DLD1 (cell line): ENCODE results near the gene RDH12.
"Not testable (repeated sequence)": the region's sequence is repeated elsewhere in the genome, so short reads cannot be mapped to it uniquely, and the experiment has no call there.

Experiments
- in situ Hi-C: cut with HindIII; loops from 2 replicates; pipeline ENCODE4 v1.10.0; 2017; ENCODE audit warnings: low sequenced_read_pairs

RDH12 gene

GRCh38 chr14:67704484-67705089, 2.9 kb downstream of the RDH12 start:
- in situ Hi-C loops: no loop called here

GRCh38 chr14:67705211-67705610, 3.5 kb downstream of the RDH12 start:
- in situ Hi-C loops: no loop called here

GRCh38 chr14:67709346-67709745, 7.7 kb downstream of the RDH12 start:
- in situ Hi-C loops: not testable (repeated sequence)

- in situ Hi-C loops: not testable (repeated sequence)
Observed at GRCh38 chr14:67709796-67710195, 8.1 kb downstream of the RDH12 start.

GRCh38 chr14:67710209-67710608, 8.5 kb downstream of the RDH12 start:
- in situ Hi-C loops: no loop called here

GRCh38 chr14:67717048-67717447, 15.4 kb downstream of the RDH12 start:
- in situ Hi-C loops: no loop called here

GRCh38 chr14:67718265-67718664, 16.6 kb downstream of the RDH12 start:
- in situ Hi-C loops: no loop called here

- in situ Hi-C loops: not testable (repeated sequence)
Observed at GRCh38 chr14:67719385-67719784, 17.7 kb downstream of the RDH12 start.

GRCh38 chr14:67719866-67720265, 18.2 kb downstream of the RDH12 start:
- in situ Hi-C loops: no loop called here

GRCh38 chr14:67721875-67722274, 20.2 kb downstream of the RDH12 start:
- in situ Hi-C loops: no loop called here

- in situ Hi-C loops: no loop called here
Observed at GRCh38 chr14:67722293-67722692, 20.6 kb downstream of the RDH12 start.

GRCh38 chr14:67725171-67725570, 23.5 kb downstream of the RDH12 start:
- in situ Hi-C loops: no loop called here

GRCh38 chr14:67727361-67727760, 25.7 kb downstream of the RDH12 start:
- in situ Hi-C loops: no loop called here

- in situ Hi-C loops: no loop called here
Observed at GRCh38 chr14:67728258-67728657, 26.6 kb downstream of the RDH12 start.

GRCh38 chr14:67729072-67729885, 27.6 kb downstream of the RDH12 start:
- in situ Hi-C loops: no loop called here

GRCh38 chr14:67733616-67734015, 31.9 kb downstream of the RDH12 start:
- in situ Hi-C loops: no loop called here

GRCh38 chr14:67734675-67735074, 33.0 kb downstream of the RDH12 start:
- in situ Hi-C loops: no loop called here

GRCh38 chr14:67735336-67736147, 33.9 kb downstream of the RDH12 start:
- in situ Hi-C loops: no loop called here

- in situ Hi-C loops: no loop called here
Observed at GRCh38 chr14:67736771-67737170, 35.1 kb downstream of the RDH12 start.

- in situ Hi-C loops: no loop called here
Observed at GRCh38 chr14:67738740-67739504, 37.2 kb downstream of the RDH12 start.

GRCh38 chr14:67744046-67744445, 42.4 kb downstream of the RDH12 start:
- in situ Hi-C loops: no loop called here
